MM.1S (cell line): ENCODE results near the gene ZNF286A.
"Not testable (repeated sequence)": the region's sequence is repeated elsewhere in the genome, so short reads cannot be mapped to it uniquely, and the experiment has no call there.

Experiments
- DNase-seq: peaks from one replicate; pipeline ENCODE4 v3.0.0-alpha.2; 2015
- H2AFZ ChIP-seq: fragments of 300-600 bp; sonication (generic); 2 replicates; pipeline ENCODE4 v1.6.0; 2016; ENCODE audit warnings: antibody characterized with exemption, low read length
- H3F3A ChIP-seq: fragments of 300-600 bp; sonication (generic); 2 replicates; pipeline ENCODE4 v1.6.1; 2016; ENCODE audit warnings: mild to moderate bottlenecking, antibody characterized with exemption, low read length, moderate library complexity, mixed read lengths; ENCODE audit not compliant: insufficient read depth
- H3K27ac ChIP-seq: fragments of 300-600 bp; sonication (generic); 2 replicates; pipeline ENCODE4 v1.5.1; 2016; ENCODE audit warnings: mild to moderate bottlenecking, low read length
- H3K27me3 ChIP-seq: fragments of 300-600 bp; sonication (generic); replicated peaks from 2 replicates; pipeline ENCODE4 v1.6.0; 2016; ENCODE audit warnings: low read length; ENCODE audit not compliant: insufficient read depth
- H3K36me3 ChIP-seq: fragments of 300-600 bp; sonication (generic); replicated peaks from 2 replicates; pipeline ENCODE4 v1.6.1; 2016; ENCODE audit warnings: mild to moderate bottlenecking, low read length, mixed read lengths; ENCODE audit not compliant: insufficient read depth
- H3K4me1 ChIP-seq: fragments of 300-600 bp; sonication (generic); 2 replicates; pipeline ENCODE4 v1.6.1; 2016; ENCODE audit warnings: low read length, mixed read lengths
- H3K4me2 ChIP-seq: fragments of 300-600 bp; sonication (generic); 2 replicates; pipeline ENCODE4 v1.6.0; 2016; ENCODE audit warnings: low read depth, low read length
- H3K4me3 ChIP-seq: fragments of 300-600 bp; sonication (generic); 2 replicates; pipeline ENCODE4 v1.5.1; 2016; ENCODE audit warnings: low read length, mixed read lengths
- H3K79me2 ChIP-seq: fragments of 300-600 bp; sonication (generic); 2 replicates; pipeline ENCODE4 v1.6.1; 2016; ENCODE audit warnings: mixed run types, low read length, mixed read lengths
- H3K9ac ChIP-seq: fragments of 300-600 bp; sonication (generic); 2 replicates; pipeline ENCODE4 v1.6.1; 2016; ENCODE audit warnings: low read length, mixed read lengths
- H3K9me2 ChIP-seq: fragments of 300-600 bp; sonication (generic); replicated peaks from 2 replicates; pipeline ENCODE4 v1.6.1; 2016; ENCODE audit warnings: mild to moderate bottlenecking, low read length, mixed read lengths; ENCODE audit not compliant: insufficient read depth
- H3K9me3 ChIP-seq: fragments of 300-600 bp; sonication (generic); replicated peaks from 2 replicates; pipeline ENCODE4 v1.6.1; 2016; ENCODE audit warnings: mild to moderate bottlenecking, low read length, mixed read lengths; ENCODE audit not compliant: insufficient read depth
- H4K20me1 ChIP-seq: fragments of 300-600 bp; sonication (generic); 2 replicates; pipeline ENCODE4 v1.6.1; 2016; ENCODE audit warnings: mild to moderate bottlenecking, low read length, moderate library complexity, mixed read lengths; ENCODE audit not compliant: insufficient read depth

Gene ZNF286A

GRCh38 chr17:15675991-15676390 lies 23.6 kb upstream of the ZNF286A start:
- not testable (repeated sequence) for H3K4me1 ChIP-seq, H3K9me2 ChIP-seq

GRCh38 chr17:15683135-15683534 lies 16.4 kb upstream of the ZNF286A start:
- H2AFZ ChIP-seq, H3K27me3 ChIP-seq, H3K79me2 ChIP-seq, H3K9ac ChIP-seq, H3K9me2 ChIP-seq, H3K4me1 ChIP-seq, H3K4me3 ChIP-seq, H3K4me2 ChIP-seq, DNase-seq, H3K27ac ChIP-seq, H4K20me1 ChIP-seq, H3K9me3 ChIP-seq, H3F3A ChIP-seq, H3K36me3 ChIP-seq: not testable (repeated sequence)

More at GRCh38 chr17:15675991-15676390, 23.6 kb upstream of the ZNF286A start:
- not testable (repeated sequence) for H3K79me2 ChIP-seq, DNase-seq, H3K4me3 ChIP-seq, H3K4me2 ChIP-seq, H3K27ac ChIP-seq, H2AFZ ChIP-seq, H4K20me1 ChIP-seq, H3F3A ChIP-seq, H3K36me3 ChIP-seq, H3K9ac ChIP-seq, H3K9me3 ChIP-seq, H3K27me3 ChIP-seq

- H3K27ac ChIP-seq, H3K27me3 ChIP-seq, H3K9me3 ChIP-seq, H3K36me3 ChIP-seq, H3K9me2 ChIP-seq, H4K20me1 ChIP-seq, H3K4me1 ChIP-seq, H3K79me2 ChIP-seq, H3F3A ChIP-seq: not testable (repeated sequence)
- peak within 1 kb of the TSS; percentile 93 for H2AFZ ChIP-seq
- DNase-seq: peak; percentile 61
- H3K4me3 ChIP-seq: peak within 1 kb of the TSS; percentile 56
- peak within 1 kb of the TSS; percentile 23; the same call in 1 of the 2 replicates for H3K9ac ChIP-seq
- peak within 1 kb of the TSS; percentile 46; the same call in 1 of the 2 replicates for H3K4me2 ChIP-seq
These were observed 15.6 kb upstream of the ZNF286A start, which contains the start of gene TRIM16 for GRCh38 chr17:15683824-15684478. TRIM16 (minus strand) TSS chr17:15684311; CDS start chr17:15651609, 32,702 bp downstream.

- H3K9ac ChIP-seq, H3K4me3 ChIP-seq, H3K9me2 ChIP-seq, H3K27ac ChIP-seq, DNase-seq, H3K79me2 ChIP-seq, H3K36me3 ChIP-seq, H3K9me3 ChIP-seq, H3K4me2 ChIP-seq, H3K4me1 ChIP-seq, H3F3A ChIP-seq, H2AFZ ChIP-seq, H4K20me1 ChIP-seq, H3K27me3 ChIP-seq: not testable (repeated sequence)
These were observed 12.1 kb upstream of the ZNF286A start for GRCh38 chr17:15687494-15687893.

GRCh38 chr17:15698967-15699366 lies 585 bp upstream of the ZNF286A start:
- Histone ChIP-seq H3K9ac (peak overlapping the region; percentile 40; the same call in 1 of the 2 replicates), H3K4me2 (peak overlapping the region; percentile 18; the same call in 1 of the 2 replicates), H3K4me3 (peak overlapping the region; percentile 57), H2AFZ (peak overlapping the region; percentile 74)
- not testable (repeated sequence) for H3K27me3 ChIP-seq, H3K4me1 ChIP-seq, H3K9me2 ChIP-seq, H3K27ac ChIP-seq, H4K20me1 ChIP-seq, H3K79me2 ChIP-seq, H3K9me3 ChIP-seq, H3K36me3 ChIP-seq, H3F3A ChIP-seq
- DNase-seq: peak; percentile 12

GRCh38 chr17:15699937-15700336 lies 385 bp downstream of the ZNF286A start:
- not testable (repeated sequence) for H3K4me2 ChIP-seq, H3F3A ChIP-seq, H3K27me3 ChIP-seq, DNase-seq, H3K27ac ChIP-seq, H4K20me1 ChIP-seq, H3K9me3 ChIP-seq, H3K4me1 ChIP-seq, H3K9ac ChIP-seq, H3K79me2 ChIP-seq, H3K9me2 ChIP-seq, H3K36me3 ChIP-seq, H2AFZ ChIP-seq
- H3K4me3 ChIP-seq: peak overlapping the region; percentile 57; the same call in 1 of the 2 replicates

GRCh38 chr17:15704239-15704638 lies 4.7 kb downstream of the ZNF286A start:
- H3K4me2 ChIP-seq, H4K20me1 ChIP-seq, H3K9me3 ChIP-seq, H3K9ac ChIP-seq, H3K36me3 ChIP-seq, H3F3A ChIP-seq, H3K27ac ChIP-seq, H3K4me1 ChIP-seq, DNase-seq, H2AFZ ChIP-seq, H3K9me2 ChIP-seq, H3K4me3 ChIP-seq, H3K27me3 ChIP-seq, H3K79me2 ChIP-seq: not testable (repeated sequence)

GRCh38 chr17:15704813-15705212 lies 5.3 kb downstream of the ZNF286A start:
- H4K20me1 ChIP-seq, H3K9me3 ChIP-seq, H3K27ac ChIP-seq, H3K4me3 ChIP-seq, H3K4me1 ChIP-seq, H3K4me2 ChIP-seq, H3K27me3 ChIP-seq, H3K9me2 ChIP-seq, H3K79me2 ChIP-seq, H3K9ac ChIP-seq, DNase-seq, H3F3A ChIP-seq, H3K36me3 ChIP-seq, H2AFZ ChIP-seq: not testable (repeated sequence)
